Astrocyte of the cerebellum (primary cell): ENCODE results near the gene CDH4.

ENCODE experiments used
- DNase-seq: peaks from one replicate; pipeline ENCODE4 v3.0.0-alpha.2; 2011; ENCODE audit warnings: low read depth
- H3K4me3 ChIP-seq: 2 replicates; pipeline ENCODE4 v1.5.1; 2011; ENCODE audit warnings: mild to moderate bottlenecking, low read depth, low read length, moderate library complexity
- CTCF ChIP-seq: IDR thresholded peaks from 2 replicates; pipeline ENCODE4 v1.5.1; 2012; ENCODE audit warnings: low read length, low read depth, moderate library complexity, mild to moderate bottlenecking; ENCODE audit errors: missing control alignments
- in situ Hi-C: cut with HindIII; loops from 2 replicates; pipeline ENCODE4 v1.10.0; 2017; ENCODE audit warnings: low sequenced_read_pairs

Gene CDH4

DNA sequence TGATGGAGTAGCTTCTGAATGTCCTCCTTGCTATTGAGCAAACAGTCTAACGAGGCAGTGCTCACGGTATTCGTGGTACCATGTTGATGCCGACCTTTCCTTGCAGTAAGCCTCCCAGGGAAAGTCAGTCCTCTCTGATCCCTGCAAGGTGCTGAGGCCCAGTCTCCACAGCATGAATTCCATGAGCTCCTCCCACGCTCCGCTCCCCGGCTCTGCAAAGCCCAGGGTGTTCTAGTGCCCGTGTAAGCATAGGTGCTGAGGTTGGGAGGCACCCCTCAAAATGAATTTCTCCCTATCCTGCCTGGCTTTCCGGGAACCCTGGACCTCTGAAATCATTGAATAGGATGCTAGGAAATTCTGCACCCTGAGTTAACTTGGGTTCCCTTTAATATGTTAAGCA, 562.7 kb downstream of the CDH4 start:
- no peak for DNase-seq
- TF ChIP-seq CTCF, result no peak
- in situ Hi-C loops, result loop anchor here (5.0 kb wide), 1 partner anchor 33 kb away; no protein-coding TSS in a partner anchor
- no peak overlapping the region for H3K4me3 ChIP-seq

DNA sequence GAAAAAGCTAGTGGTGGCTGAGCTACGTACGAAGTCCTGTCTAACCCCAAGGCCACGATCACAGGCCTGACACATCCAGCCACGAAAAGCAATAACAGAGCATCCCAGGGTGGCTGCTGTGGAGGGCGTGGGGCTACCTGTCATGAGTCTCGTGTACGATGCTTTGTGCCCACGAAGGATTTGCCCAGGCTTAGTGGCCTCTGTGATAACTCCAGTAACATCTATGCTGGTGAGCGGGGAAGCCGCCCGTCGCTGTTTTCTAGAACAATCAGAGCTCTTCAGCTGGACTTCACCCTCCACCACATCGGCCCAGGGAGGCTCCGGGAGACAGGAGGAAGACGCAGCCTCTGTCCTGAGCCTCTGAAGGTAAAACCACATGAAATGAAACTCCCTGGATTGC, 563.1 kb downstream of the CDH4 start:
- DNase-seq, result no peak
- in situ Hi-C loops, result no loop called here
- H3K4me3 ChIP-seq, result no peak overlapping the region
- TF ChIP-seq CTCF, result no peak

GRCh38 chr20:61815678-61816077, 563.6 kb downstream of the CDH4 start:
- DNase-seq, result no peak
- TF ChIP-seq CTCF, result no peak
- no peak overlapping the region for H3K4me3 ChIP-seq
- in situ Hi-C loops, result no loop called here

- DNase-seq, result no peak
- in situ Hi-C loops, result no loop called here
- no peak for TF ChIP-seq CTCF
- H3K4me3 ChIP-seq, result no peak overlapping the region
These were observed 564.8 kb downstream of the CDH4 start for GRCh38 chr20:61816606-61817460.

GRCh38 chr20:61817575-61817974, 565.5 kb downstream of the CDH4 start:
- no peak for TF ChIP-seq CTCF
- DNase-seq, result no peak
- in situ Hi-C loops, result no loop called here
- no peak overlapping the region for H3K4me3 ChIP-seq

DNA sequence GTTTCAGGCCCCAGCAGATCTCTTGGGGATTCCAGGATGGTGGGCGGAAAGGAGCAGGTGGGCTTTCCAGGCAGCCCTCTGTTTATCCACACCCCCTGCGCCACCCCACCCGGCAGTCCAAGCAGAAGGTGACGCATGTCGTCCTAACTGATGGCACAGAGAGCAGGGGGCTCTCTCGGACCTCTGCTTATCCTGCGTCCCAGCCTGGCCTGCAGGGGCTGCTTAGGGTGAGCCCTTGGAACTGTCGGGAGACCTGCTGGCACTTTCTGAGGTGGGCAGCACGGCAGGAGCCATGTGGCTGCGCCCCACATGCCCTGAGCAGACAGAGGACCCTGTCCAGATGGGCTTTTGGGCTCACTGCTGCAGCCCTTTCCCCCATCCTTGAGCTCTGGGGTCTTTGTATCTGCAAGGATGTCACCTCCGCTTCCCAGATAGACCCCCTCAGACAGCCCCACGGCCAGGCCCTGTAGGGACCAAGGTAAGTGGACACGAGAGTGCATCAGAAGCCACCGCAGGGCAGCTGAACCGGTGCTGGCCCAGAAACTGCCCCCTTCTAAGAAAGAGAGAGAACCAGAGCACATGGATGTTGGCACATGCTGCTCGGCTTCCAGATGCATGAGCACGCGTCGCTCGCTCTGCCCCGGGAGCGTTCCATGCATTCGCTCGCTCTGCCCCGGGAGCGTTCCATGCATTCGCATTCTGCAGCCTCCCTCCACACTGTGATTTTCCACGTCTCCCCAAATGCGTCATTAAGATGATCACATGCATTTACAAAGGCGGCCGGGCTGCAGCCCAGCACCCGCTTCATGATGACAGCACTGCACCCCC, 566.9 kb downstream of the CDH4 start:
- H3K4me3 ChIP-seq, result no peak overlapping the region
- DNase-seq, result no peak
- TF ChIP-seq CTCF, result no peak
- in situ Hi-C loops, result no loop called here
